Lower leg skin (tissue), 3 donors: ENCODE data around the gene METRN.

Experiments
- POLR2A ChIP-seq, 2 donors: fragments of 450-650 bp; IDR thresholded peaks; one replicate each; pipeline ENCODE4 v1.6.1; 2016 to 2017; ENCODE audit warnings: antibody characterized with exemption in 2 of 2, mild to moderate bottlenecking in 1 of 2, moderate library complexity in 1 of 2
- TF ChIP-seq, protein P1 (sequence below), 3 donors: fragments of 450-650 bp; IDR thresholded peaks; one replicate each; pipeline ENCODE4 v1.5.1; 2016; ENCODE audit warnings: antibody characterized with exemption in 3 of 3, mild to moderate bottlenecking in 3 of 3, moderate library complexity in 2 of 3

DNA sequence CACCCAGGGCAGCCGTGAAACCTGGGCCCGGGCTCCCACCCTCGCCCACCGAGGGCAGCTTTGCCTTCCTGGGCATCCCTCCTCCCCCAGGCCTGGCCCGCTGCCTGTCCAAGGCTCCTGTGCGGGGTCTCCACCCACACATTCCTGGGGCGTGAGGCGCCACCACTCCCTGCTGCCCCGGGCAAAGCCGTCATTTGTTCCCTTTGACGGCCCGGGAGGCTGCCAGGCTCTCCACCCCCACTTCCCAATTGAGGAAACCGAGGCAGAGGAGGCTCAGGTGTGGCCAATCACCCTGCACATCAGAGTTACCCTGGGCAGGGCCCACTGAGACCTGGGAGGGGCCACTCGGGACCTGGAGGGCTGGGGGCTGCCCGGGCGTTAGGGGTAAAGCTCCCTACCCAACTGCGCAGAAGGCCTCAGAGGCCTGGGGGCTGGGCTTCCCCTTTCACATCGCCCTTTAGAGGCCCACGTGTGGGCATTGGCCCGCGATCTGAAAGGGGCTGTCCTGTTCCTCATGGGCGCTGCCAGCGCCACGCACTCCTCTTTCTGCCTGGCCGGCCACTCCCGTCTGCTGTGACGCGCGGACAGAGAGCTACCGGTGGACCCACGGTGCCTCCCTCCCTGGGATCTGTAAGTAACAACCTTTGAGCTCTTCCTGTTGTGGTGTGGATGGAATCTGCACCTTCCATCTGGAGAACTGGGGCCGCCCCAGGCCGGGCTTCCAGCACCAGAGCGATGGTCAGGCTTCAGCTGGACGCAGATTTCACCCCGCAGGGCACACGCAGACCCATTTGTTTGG is 45.8 kb downstream of the METRN start, which contains the start of gene MSLN:
- TF ChIP-seq, protein P1, sequence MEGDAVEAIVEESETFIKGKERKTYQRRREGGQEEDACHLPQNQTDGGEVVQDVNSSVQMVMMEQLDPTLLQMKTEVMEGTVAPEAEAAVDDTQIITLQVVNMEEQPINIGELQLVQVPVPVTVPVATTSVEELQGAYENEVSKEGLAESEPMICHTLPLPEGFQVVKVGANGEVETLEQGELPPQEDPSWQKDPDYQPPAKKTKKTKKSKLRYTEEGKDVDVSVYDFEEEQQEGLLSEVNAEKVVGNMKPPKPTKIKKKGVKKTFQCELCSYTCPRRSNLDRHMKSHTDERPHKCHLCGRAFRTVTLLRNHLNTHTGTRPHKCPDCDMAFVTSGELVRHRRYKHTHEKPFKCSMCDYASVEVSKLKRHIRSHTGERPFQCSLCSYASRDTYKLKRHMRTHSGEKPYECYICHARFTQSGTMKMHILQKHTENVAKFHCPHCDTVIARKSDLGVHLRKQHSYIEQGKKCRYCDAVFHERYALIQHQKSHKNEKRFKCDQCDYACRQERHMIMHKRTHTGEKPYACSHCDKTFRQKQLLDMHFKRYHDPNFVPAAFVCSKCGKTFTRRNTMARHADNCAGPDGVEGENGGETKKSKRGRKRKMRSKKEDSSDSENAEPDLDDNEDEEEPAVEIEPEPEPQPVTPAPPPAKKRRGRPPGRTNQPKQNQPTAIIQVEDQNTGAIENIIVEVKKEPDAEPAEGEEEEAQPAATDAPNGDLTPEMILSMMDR (IDR thresholded peaks at IDR 0.05) = no peak
- no peak for TF ChIP-seq POLR2A (IDR thresholded peaks at IDR 0.05)
